ENCODE data around the gene DUSP3. TPM values are rescaled to one million over a fixed set of nuclear protein-coding genes. Genes with fewer than 3 reads are reported as not detected.
A peak's percentile ranks its signal among the peaks of the same experiment; 100 is the strongest.

The DUSP3 gene
- total RNA-seq, 4 donors from 2014 or later, result 33.7 to 58.4 (median 36.8) TPM

DNA sequence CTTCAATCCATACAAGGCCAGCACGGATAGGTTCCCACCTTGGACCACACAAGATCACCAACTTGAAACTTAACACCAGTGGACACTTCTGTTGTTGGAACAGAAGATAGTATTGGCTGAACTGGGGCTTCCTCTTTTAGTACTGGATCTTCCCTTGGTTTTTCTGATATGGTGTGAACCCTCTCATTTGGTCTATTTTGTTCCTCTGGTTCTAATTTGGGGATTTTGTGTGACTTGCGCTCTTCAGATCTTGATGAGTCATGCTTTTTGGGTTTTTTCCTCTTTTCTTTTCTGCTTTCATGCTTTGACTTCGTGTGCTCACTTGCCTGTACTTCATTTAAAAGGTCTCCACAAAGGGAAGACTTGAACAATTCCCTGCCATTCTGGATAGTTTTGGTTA, 59.2 kb downstream of the DUSP3 start:
- DNase-seq, result no peak
- intact Hi-C loops (cut with DNase I), result no loop called here
- WGBS, 2 donors, result 39 to 44% methylated on average over 3 of the region's 3 CpGs
- peaks cover under 1 to 33% (median 12%) of the 10 kb centered on the region in 3 donors for H3K4me1 ChIP-seq
- H3K27ac ChIP-seq, result peak overlapping the region; percentile 92 to 96 (median 94)
- H3K36me3 ChIP-seq, result no peaks in the 10 kb centered on the region
- no peak for TF ChIP-seq POLR2A (IDR thresholded peaks at IDR 0.05)
- TF ChIP-seq, protein P1, sequence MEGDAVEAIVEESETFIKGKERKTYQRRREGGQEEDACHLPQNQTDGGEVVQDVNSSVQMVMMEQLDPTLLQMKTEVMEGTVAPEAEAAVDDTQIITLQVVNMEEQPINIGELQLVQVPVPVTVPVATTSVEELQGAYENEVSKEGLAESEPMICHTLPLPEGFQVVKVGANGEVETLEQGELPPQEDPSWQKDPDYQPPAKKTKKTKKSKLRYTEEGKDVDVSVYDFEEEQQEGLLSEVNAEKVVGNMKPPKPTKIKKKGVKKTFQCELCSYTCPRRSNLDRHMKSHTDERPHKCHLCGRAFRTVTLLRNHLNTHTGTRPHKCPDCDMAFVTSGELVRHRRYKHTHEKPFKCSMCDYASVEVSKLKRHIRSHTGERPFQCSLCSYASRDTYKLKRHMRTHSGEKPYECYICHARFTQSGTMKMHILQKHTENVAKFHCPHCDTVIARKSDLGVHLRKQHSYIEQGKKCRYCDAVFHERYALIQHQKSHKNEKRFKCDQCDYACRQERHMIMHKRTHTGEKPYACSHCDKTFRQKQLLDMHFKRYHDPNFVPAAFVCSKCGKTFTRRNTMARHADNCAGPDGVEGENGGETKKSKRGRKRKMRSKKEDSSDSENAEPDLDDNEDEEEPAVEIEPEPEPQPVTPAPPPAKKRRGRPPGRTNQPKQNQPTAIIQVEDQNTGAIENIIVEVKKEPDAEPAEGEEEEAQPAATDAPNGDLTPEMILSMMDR (IDR thresholded peaks at IDR 0.05), result no peak
- no peaks in the 10 kb centered on the region for H3K27me3 ChIP-seq
- no peaks in the 10 kb centered on the region for H3K9me3 ChIP-seq
- H3K4me3 ChIP-seq, result peak overlapping the region in 1 of 4 donors; percentile 77

DNA sequence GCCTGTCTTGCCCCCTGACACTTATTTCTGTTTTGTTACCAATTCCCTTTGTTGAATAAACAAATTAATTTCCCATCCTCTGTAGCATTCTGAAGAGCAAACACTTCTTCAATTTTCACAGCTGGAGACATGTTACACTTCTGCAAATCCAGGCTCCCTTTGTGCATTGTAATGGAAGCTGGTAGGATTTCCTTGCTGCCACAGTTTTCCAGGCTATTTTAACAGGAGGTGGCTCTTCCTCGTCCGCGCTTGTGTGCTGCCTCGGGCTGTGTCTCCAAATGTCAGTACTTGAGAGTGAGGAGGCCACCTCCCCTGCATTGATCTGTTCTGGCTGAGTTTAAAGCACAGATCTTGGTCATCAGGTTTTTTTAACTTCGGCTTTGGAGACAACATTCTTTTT, 60.2 kb downstream of the DUSP3 start:
- H3K27ac ChIP-seq, result no peak overlapping the region
- H3K36me3 ChIP-seq, result no peaks in the 10 kb centered on the region
- TF ChIP-seq POLR2A (IDR thresholded peaks at IDR 0.05), result no peak
- TF ChIP-seq, protein P1 (IDR thresholded peaks at IDR 0.05), result no peak
- H3K4me3 ChIP-seq, result no peak overlapping the region
- intact Hi-C loops (cut with DNase I), result no loop called here
- H3K9me3 ChIP-seq, result no peaks in the 10 kb centered on the region
- no peak for DNase-seq
- peaks cover 9 to 41% (median 16%) of the 10 kb centered on the region in 3 donors for H3K4me1 ChIP-seq
- H3K27me3 ChIP-seq, result peaks cover 0 to 7% (median 0%) of the 10 kb centered on the region in 4 donors
- 40 to 47% methylated on average over 5 of the region's 5 CpGs for WGBS, 2 donors

DNA sequence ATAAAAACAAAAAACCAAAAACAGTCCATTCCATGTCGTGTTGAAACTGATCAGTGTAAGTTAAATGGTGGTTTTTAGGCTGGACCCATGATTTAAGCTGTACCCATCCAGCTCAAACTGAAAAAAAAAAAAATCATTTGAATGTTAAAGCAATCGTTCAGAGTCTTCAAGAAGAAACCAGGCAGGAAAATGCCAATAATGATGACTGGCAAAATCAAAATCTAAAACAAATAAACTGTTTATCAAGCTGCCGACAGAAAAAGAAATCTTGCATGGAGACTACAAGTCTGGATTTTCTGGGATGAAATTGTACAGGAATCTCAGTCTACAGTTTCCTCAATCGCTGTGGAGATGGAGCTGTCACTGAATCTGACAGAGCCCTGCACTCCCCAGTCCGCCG, 60.9 kb downstream of the DUSP3 start:
- H3K27me3 ChIP-seq, result peaks cover 0 to 14% (median 0%) of the 10 kb centered on the region in 4 donors
- no peak for DNase-seq
- no peak overlapping the region for H3K4me3 ChIP-seq
- H3K27ac ChIP-seq, result no peak overlapping the region
- peaks cover 14 to 47% (median 22%) of the 10 kb centered on the region in 3 donors for H3K4me1 ChIP-seq
- TF ChIP-seq POLR2A (IDR thresholded peaks at IDR 0.05), result no peak
- TF ChIP-seq, protein P1 (IDR thresholded peaks at IDR 0.05), result no peak
- WGBS, 2 donors, result 65% methylated on average over 6 of the region's 6 CpGs
- H3K36me3 ChIP-seq, result no peaks in the 10 kb centered on the region
- intact Hi-C loops (cut with DNase I), result no loop called here
- H3K9me3 ChIP-seq, result no peaks in the 10 kb centered on the region

Other genes with a start within 250 kb of the DUSP3 start
- 10 to 100 TPM in 1 of 4 donors, 1 to 10 TPM in 3; 3.7 to 11.1 (median 6.9) TPM for gene ETV4, start 232.6 kb downstream of the DUSP3 start, total RNA-seq
- gene MEOX1, start 117.1 kb downstream of the DUSP3 start, total RNA-seq, result 1 to 10 TPM in 2 of 4 donors, under 1 TPM in 2; 0.64 to 6.1 (median 2.7) TPM
- under 1 TPM in 1 of 4 donors, not detected in 3; 0.49 TPM for gene SOST, start 20.2 kb downstream of the DUSP3 start, total RNA-seq
- gene CFAP97D1, start 1.5 kb upstream of the DUSP3 start, total RNA-seq, result under 1 TPM in 1 of 4 donors, not detected in 3; 0.13 TPM
- 10 to 100 TPM in 1 of 4 donors, 1 to 10 TPM in 3; 5.9 to 15.8 (median 9.0) TPM for gene MPP3, start 54.2 kb upstream of the DUSP3 start, total RNA-seq
- 1 to 10 TPM in 2 of 4 donors, under 1 TPM in 2; 0.30 to 2.3 (median 0.94) TPM for gene CD300LG, start 68.2 kb upstream of the DUSP3 start, total RNA-seq
- gene MPP2, start 128.6 kb upstream of the DUSP3 start, total RNA-seq, result 1 to 10 TPM in 1 of 4 donors, under 1 TPM in 3; 0.18 to 3.6 (median 0.54) TPM
- not detected for gene PPY, start 163.5 kb upstream of the DUSP3 start, total RNA-seq
- gene PYY, start 175.0 kb upstream of the DUSP3 start, total RNA-seq, result not detected
- 1 to 10 TPM in 3 of 4 donors, under 1 TPM in 1; 0.64 to 2.7 (median 2.1) TPM for gene NAGS, start 225.6 kb upstream of the DUSP3 start, total RNA-seq
- 10 to 100 TPM; 20.6 to 40.8 (median 34.1) TPM for gene TMEM101, start 236.0 kb upstream of the DUSP3 start, total RNA-seq

Data from esophagus squamous epithelium (tissue), 5 donors.